ENCODE data around the gene ABLIM1.

GRCh38 chr10:114541797-114542160 lies 116.3 kb downstream of the ABLIM1 start:
- no peak for TF ChIP-seq CTCF (IDR thresholded peaks at IDR 0.05)
- TF ChIP-seq EP300 (IDR thresholded peaks at IDR 0.05), result no peak
